HG03064 (cell line): ENCODE results near the gene OR1G1.
"Not testable (repeated sequence)": the region's sequence is repeated elsewhere in the genome, so short reads cannot be mapped to it uniquely, and the experiment has no call there.

Experiments
- ATAC-seq: cut with Tn5 transposase; IDR thresholded peaks from one replicate; pipeline ENCODE4 v1.9.1; 2021; ENCODE audit warnings: low read depth; ENCODE audit not compliant: unreplicated experiment

Gene OR1G1

GRCh38 chr17:3127451-3127850 is at the start of gene OR1G1:
Gene OR1G1 (minus strand): TSS chr17:3127551. CDS start chr17:3127551, 0 bp downstream.
- ATAC-seq = no peak

- ATAC-seq = no peak
Measured at GRCh38 chr17:3167574-3167973, 40.2 kb upstream of the OR1G1 start.

GRCh38 chr17:3157218-3157617 is 29.9 kb upstream of the OR1G1 start:
- ATAC-seq = no peak

- ATAC-seq = not testable (repeated sequence)
Measured at GRCh38 chr17:3137494-3137893, 10.1 kb upstream of the OR1G1 start.

GRCh38 chr17:3104322-3104721 is 23.0 kb downstream of the OR1G1 start, which contains the start of gene OR1D2:
Gene OR1D2 (minus strand): TSS chr17:3104422. CDS start chr17:3092996, 11,426 bp downstream.
- ATAC-seq = no peak
